PC-3 (cell line): ENCODE measurements around the gene DOCK1. TPM values are rescaled to one million over a fixed set of nuclear protein-coding genes. Genes with fewer than 3 reads are reported as not detected.

Experiments used
- ATAC-seq: fragments of 200-7000 bp; cut with Tn5 transposase; 2 replicates; pipeline ENCODE4 v1.9.1; 2020; ENCODE audit warnings: mild to moderate bottlenecking, moderate library complexity
- BruUV-seq: library from RNA; stranded (reverse); fragments of 400-500 nt; replicated peaks from 2 replicates; lab custom pipeline; 2021; lab: Mats Ljungman, UMichigan
- CTCF ChIA-PET: fragments of 300-600 bp; sonication (Branson Sonifier 250); formaldehyde crosslinking; loops from one replicate; lab custom pipeline; 2022; ENCODE audit warnings: antibody characterized with exemption; lab: Charles Lee
- POLR2A ChIA-PET: fragments of 300-600 bp; sonication (Branson Sonifier 250); formaldehyde crosslinking; loops from one replicate; lab custom pipeline; 2022; ENCODE audit warnings: antibody characterized with exemption; ENCODE audit not compliant: unreplicated experiment; lab: Charles Lee
- DNase-seq: peaks from one replicate; pipeline ENCODE4 v3.0.0-alpha.2; 2015
- H2AFZ ChIP-seq: fragments of 300-600 bp; sonication (generic); 2 replicates; pipeline ENCODE4 v1.6.0; 2016; ENCODE audit warnings: antibody characterized with exemption, low read length
- H3F3A ChIP-seq: fragments of 300-600 bp; sonication (generic); one replicate; pipeline ENCODE4 v1.6.0; 2017; ENCODE audit warnings: antibody characterized with exemption, low read length, control low read depth, mild to moderate bottlenecking; ENCODE audit not compliant: unreplicated experiment
- H3K27ac ChIP-seq: fragments of 300-600 bp; sonication (generic); 2 replicates; pipeline ENCODE4 v1.5.1; 2016; ENCODE audit warnings: mild to moderate bottlenecking, low read length
- H3K27me3 ChIP-seq: fragments of 300-600 bp; sonication (generic); 2 replicates; pipeline ENCODE4 v1.6.1; 2016; ENCODE audit warnings: low read length, mixed read lengths
- H3K36me3 ChIP-seq: fragments of 300-600 bp; sonication (generic); 2 replicates; pipeline ENCODE4 v1.6.1; 2016; ENCODE audit warnings: low read depth, mixed run types, low read length, mixed read lengths
- H3K4me1 ChIP-seq: fragments of 300-600 bp; sonication (generic); 2 replicates; pipeline ENCODE4 v1.5.1; 2016; ENCODE audit warnings: low read length; ENCODE audit not compliant: insufficient read depth
- H3K4me2 ChIP-seq: fragments of 300-600 bp; sonication (generic); 2 replicates; pipeline ENCODE4 v1.6.0; 2016; ENCODE audit warnings: low read length
- H3K4me3 ChIP-seq: fragments of 300-600 bp; sonication (generic); 2 replicates; pipeline ENCODE4 v1.5.1; 2016; ENCODE audit warnings: mild to moderate bottlenecking, low read length, mixed read lengths
- H3K79me2 ChIP-seq: fragments of 300-600 bp; sonication (generic); 2 replicates; pipeline ENCODE4 v1.6.1; 2017; ENCODE audit warnings: low read length, mixed read lengths
- H3K9ac ChIP-seq: fragments of 300-600 bp; sonication (generic); 2 replicates; pipeline ENCODE4 v1.6.0; 2016; ENCODE audit warnings: mild to moderate bottlenecking, low read length
- H3K9me2 ChIP-seq: fragments of 300-600 bp; sonication (generic); replicated peaks from 2 replicates; pipeline ENCODE4 v1.6.1; 2016; ENCODE audit warnings: mixed run types, low read length, mixed read lengths
- H3K9me3 ChIP-seq: fragments of 300-600 bp; sonication (generic); 2 replicates; pipeline ENCODE4 v1.6.1; 2016; ENCODE audit warnings: low read length, mixed read lengths
- H4K20me1 ChIP-seq: fragments of 300-600 bp; sonication (generic); 2 replicates; pipeline ENCODE4 v1.6.1; 2016; ENCODE audit warnings: low read length, mixed read lengths
- CTCF ChIP-seq: fragments of 300-600 bp; sonication (generic); conservative IDR thresholded peaks from 2 replicates; pipeline ENCODE4 v1.5.1; 2017; ENCODE audit warnings: antibody characterized with exemption, low read depth, mild to moderate bottlenecking, low read length
- EZH2 ChIP-seq: fragments of 300-600 bp; sonication (generic); IDR thresholded peaks from one replicate; pipeline ENCODE4 v1.6.1; 2017; ENCODE audit warnings: antibody characterized with exemption, mild to moderate bottlenecking, low read length; ENCODE audit not compliant: unreplicated experiment
- EZH2phosphoT487 ChIP-seq: fragments of 300-600 bp; sonication (generic); IDR thresholded peaks from 2 replicates; pipeline ENCODE4 v1.6.1; 2018; ENCODE audit warnings: mild to moderate bottlenecking, antibody characterized with exemption, low read length, borderline replicate concordance
- intact Hi-C: fragments of 100-400 bp; cut with micrococcal nuclease; formaldehyde crosslinking; loops from 2 replicates; pipeline ENCODE4 v1.9.0; 2023
- total RNA-seq: library from RNA; depleted of rRNA; stranded (reverse); fragments of >200 nt; gene quantifications from 2 replicates; pipeline ENCODE4 v1.2.3, GENCODE V29; 2014

The DOCK1 gene
- total RNA-seq, 1 experiment from 2014 or later: 34.3 TPM

- ChIA-PET POLR2A (no interaction called here), CTCF (no interaction called here)
- Histone ChIP-seq H3K4me1 (no peaks in the 10 kb centered on the region), H3K27me3 (no peaks in the 10 kb centered on the region), H3K4me2 (no peak overlapping the region), H3K4me3 (no peak overlapping the region), H2AFZ (no peak overlapping the region), H3K9me3 (no peaks in the 10 kb centered on the region), H3F3A (no peaks in the 10 kb centered on the region), H3K79me2 (no peaks in the 10 kb centered on the region), H3K36me3 (no peaks in the 10 kb centered on the region), H3K9me2 (no peaks in the 10 kb centered on the region), H3K9ac (no peak overlapping the region), H4K20me1 (no peaks in the 10 kb centered on the region), H3K27ac (no peak overlapping the region)
- intact Hi-C loops: no loop called here
- DNase-seq (no peak), ATAC-seq (no peak)
- no TSS peak for BruUV-seq
- TF ChIP-seq EZH2 (no peak), CTCF (no peak), EZH2phosphoT487 (no peak)
Measured at GRCh38 chr10:127429601-127430312, 524.5 kb downstream of the DOCK1 start.

- no peaks in the 10 kb centered on the region for H3K9me2 ChIP-seq
- no peaks in the 10 kb centered on the region for H3K79me2 ChIP-seq
- H3K9ac ChIP-seq: no peak overlapping the region
- TF ChIP-seq EZH2: no peak
- no peak for TF ChIP-seq EZH2phosphoT487
- TF ChIP-seq CTCF: no peak
- DNase-seq (no peak), ATAC-seq (no peak)
- no peaks in the 10 kb centered on the region for H3K27me3 ChIP-seq
- H3K27ac ChIP-seq: no peak overlapping the region
- H3K4me1 ChIP-seq: no peaks in the 10 kb centered on the region
- H3K4me3 ChIP-seq: no peak overlapping the region
- H3F3A ChIP-seq: no peaks in the 10 kb centered on the region
- no peaks in the 10 kb centered on the region for H3K9me3 ChIP-seq
- CTCF ChIA-PET: no interaction called here
- POLR2A ChIA-PET: no interaction called here
- H2AFZ ChIP-seq: no peak overlapping the region
- no peaks in the 10 kb centered on the region for H4K20me1 ChIP-seq
- intact Hi-C loops: no loop called here
- H3K36me3 ChIP-seq: no peaks in the 10 kb centered on the region
- H3K4me2 ChIP-seq: no peak overlapping the region
- BruUV-seq: no TSS peak
Measured at GRCh38 chr10:127431525-127431924, 526.3 kb downstream of the DOCK1 start.

- Histone ChIP-seq H4K20me1 (no peaks in the 10 kb centered on the region), H3K9me3 (no peaks in the 10 kb centered on the region), H3K9ac (no peak overlapping the region), H3K36me3 (no peaks in the 10 kb centered on the region), H3K4me1 (no peaks in the 10 kb centered on the region), H2AFZ (no peak overlapping the region), H3K4me2 (no peak overlapping the region), H3K27ac (no peak overlapping the region), H3F3A (no peaks in the 10 kb centered on the region), H3K9me2 (no peaks in the 10 kb centered on the region), H3K27me3 (no peaks in the 10 kb centered on the region), H3K4me3 (no peak overlapping the region), H3K79me2 (no peaks in the 10 kb centered on the region)
- TF ChIP-seq CTCF (no peak), EZH2 (no peak), EZH2phosphoT487 (no peak)
- intact Hi-C loops: no loop called here
- BruUV-seq: no TSS peak
- ChIA-PET POLR2A (no interaction called here), CTCF (no interaction called here)
- ATAC-seq (no peak), DNase-seq (no peak)
Measured at GRCh38 chr10:127434006-127434405, 528.8 kb downstream of the DOCK1 start.
